GM18870 (cell line): ENCODE measurements around the gene EEPD1.

Source experiments
- ATAC-seq: cut with Tn5 transposase; IDR thresholded peaks from one replicate; pipeline ENCODE4 v1.9.1; 2021; ENCODE audit warnings: moderate library complexity; ENCODE audit not compliant: unreplicated experiment

Gene EEPD1

GRCh38 chr7:36296284-36296683, 143.2 kb downstream of the EEPD1 start:
- ATAC-seq = no peak

- ATAC-seq = no peak
Measured at GRCh38 chr7:36297364-36298009, 144.4 kb downstream of the EEPD1 start.

- no peak for ATAC-seq
Measured at GRCh38 chr7:36298106-36298505, 145.1 kb downstream of the EEPD1 start.

GRCh38 chr7:36299223-36299774, 146.2 kb downstream of the EEPD1 start:
- ATAC-seq = no peak

GRCh38 chr7:36299823-36300341, 146.8 kb downstream of the EEPD1 start:
- no peak for ATAC-seq

GRCh38 chr7:36300696-36301350, 147.8 kb downstream of the EEPD1 start:
- no peak for ATAC-seq

GRCh38 chr7:36301914-36302771, 149.1 kb downstream of the EEPD1 start:
- no peak for ATAC-seq

- no peak for ATAC-seq
Measured at GRCh38 chr7:36303202-36304098, 150.4 kb downstream of the EEPD1 start.

GRCh38 chr7:36304099-36304425, 151.0 kb downstream of the EEPD1 start:
- no peak for ATAC-seq

- ATAC-seq = no peak
Measured at GRCh38 chr7:36305226-36305625, 152.2 kb downstream of the EEPD1 start.

GRCh38 chr7:36305648-36306047, 152.6 kb downstream of the EEPD1 start:
- ATAC-seq = no peak

GRCh38 chr7:36306222-36306621, 153.2 kb downstream of the EEPD1 start:
- ATAC-seq = no peak

GRCh38 chr7:36306722-36307121, 153.7 kb downstream of the EEPD1 start:
- ATAC-seq = no peak

- ATAC-seq = no peak
Measured at GRCh38 chr7:36308031-36308430, 155.0 kb downstream of the EEPD1 start.

- no peak for ATAC-seq
Measured at GRCh38 chr7:36309301-36309700, 156.2 kb downstream of the EEPD1 start.

GRCh38 chr7:36309716-36310115, 156.7 kb downstream of the EEPD1 start:
- no peak for ATAC-seq

- no peak for ATAC-seq
Measured at GRCh38 chr7:36310897-36311296, 157.8 kb downstream of the EEPD1 start.

- ATAC-seq = no peak
Measured at GRCh38 chr7:36311539-36311938, 158.5 kb downstream of the EEPD1 start.

- ATAC-seq = no peak
Measured at GRCh38 chr7:36312064-36312914, 159.2 kb downstream of the EEPD1 start.
